Stimulated activated naive CD4-positive, alpha-beta T cell treated with Interleukin-2 at 50 U/mL for 16 hours (primary cell): ENCODE results near the gene STK39.

Experiments used
- DNase-seq: peaks from one replicate; lab custom pipeline; 2025; lab: John Stamatoyannopoulos, UW

Gene STK39

DNA sequence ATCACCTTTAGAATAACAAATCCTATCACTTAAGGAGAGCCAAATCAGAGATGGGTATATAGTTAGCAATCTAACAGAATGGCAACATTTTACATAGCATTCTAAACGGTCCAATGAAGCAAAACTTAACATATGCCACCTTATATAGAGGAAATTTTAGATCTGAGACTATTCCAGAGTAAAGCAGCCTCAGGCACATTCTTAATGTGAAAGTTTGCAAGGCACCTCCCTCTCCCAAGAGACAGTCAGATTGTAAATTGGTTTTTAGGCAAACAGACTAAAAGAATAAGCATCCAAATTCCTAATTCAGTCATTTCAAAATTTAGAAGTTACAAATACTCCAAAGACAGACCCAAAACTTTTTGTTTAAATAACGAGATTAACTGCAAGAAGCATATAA lies 292.9 kb downstream of the STK39 start:
- no peak for DNase-seq

DNA sequence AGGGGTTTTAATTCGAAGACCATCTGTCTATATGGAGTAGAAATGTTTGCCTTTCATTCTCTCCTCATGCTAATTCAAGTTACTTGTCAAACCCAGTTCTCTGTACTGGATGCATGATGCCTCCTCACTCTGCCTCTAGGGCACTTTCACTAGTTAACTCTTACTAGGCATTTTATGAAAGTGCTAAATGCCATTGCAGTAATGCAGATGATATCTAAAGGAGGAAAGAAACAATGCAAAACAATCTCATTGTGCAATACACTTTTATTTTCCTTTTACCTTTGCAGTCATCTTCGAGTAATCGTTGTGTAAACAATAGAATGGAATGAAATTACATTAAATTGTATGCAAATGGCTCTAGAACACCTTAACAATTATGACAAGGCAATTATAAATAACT lies 293.6 kb downstream of the STK39 start:
- no peak for DNase-seq

DNA sequence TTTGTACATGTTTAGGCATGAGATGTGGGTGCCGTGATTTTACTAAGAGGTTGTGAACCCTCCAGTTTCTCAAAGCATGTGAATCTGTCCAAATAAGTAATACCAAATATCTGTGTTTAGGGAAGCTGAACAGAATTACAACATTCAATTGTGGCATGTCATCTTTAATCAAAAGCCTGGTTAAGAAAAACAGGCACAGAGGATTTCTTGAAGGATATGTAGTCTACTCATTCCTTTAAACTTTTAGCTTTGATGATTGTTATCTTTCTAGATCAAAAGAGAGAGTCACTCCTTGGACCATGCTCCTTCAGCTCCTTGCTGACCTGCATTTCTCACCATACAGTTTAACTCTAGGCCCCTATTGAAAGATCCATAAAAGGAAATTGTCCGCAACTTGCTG lies 296.8 kb downstream of the STK39 start:
- no peak for DNase-seq

DNA sequence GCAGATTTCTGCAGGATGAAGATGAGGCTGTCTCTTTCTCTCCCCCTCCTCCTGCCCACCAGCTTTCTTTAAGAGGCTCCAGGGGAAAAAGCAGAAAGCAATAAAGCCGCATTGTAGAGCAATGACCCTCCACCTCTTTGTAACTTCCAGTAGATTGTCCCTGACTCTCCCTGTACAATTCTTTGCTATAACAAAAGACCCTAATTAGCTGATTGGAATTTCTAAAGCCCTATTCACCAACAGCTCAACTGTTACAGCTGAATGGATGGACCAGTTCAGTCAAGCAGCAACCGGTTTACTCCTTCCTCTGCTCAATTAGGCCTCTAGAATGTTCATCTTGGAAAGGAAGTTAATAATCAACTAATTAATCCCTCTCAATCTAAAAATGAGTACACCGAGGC lies 301.0 kb downstream of the STK39 start:
- DNase-seq: no peak

DNA sequence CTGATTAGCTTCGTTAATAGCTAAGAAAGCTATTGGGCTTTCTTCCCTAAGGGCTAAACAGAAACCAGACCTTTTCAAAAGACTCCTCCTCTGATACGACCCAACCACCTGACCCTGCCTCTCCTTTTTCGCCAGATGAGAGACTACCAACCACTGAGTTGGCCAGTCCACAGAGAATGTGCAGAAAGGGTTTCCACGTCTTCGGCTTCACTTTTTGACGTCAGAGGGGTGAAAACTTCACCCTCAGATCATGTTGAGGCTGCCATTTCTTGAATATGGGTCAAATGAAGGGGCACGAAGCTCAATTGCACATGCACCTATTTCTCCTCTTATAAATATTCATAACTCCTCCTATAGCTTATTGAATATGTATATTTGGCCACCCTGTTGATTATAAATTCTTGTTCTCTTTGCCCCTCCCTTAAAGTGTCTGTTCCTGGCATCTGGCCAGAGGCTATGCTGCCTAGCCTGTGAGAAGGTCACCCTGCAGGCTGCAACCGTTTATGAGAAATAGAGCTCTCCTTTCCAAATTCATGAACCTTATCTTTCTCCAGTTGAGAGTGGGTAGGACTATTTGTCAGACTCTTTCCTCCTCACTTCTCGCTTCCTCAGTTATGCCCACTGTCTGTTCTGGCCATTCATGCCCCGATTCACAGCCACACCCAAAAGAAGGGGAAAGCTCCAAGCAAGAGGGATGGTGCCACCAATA lies 301.6 kb downstream of the STK39 start:
- no peak for DNase-seq

DNA sequence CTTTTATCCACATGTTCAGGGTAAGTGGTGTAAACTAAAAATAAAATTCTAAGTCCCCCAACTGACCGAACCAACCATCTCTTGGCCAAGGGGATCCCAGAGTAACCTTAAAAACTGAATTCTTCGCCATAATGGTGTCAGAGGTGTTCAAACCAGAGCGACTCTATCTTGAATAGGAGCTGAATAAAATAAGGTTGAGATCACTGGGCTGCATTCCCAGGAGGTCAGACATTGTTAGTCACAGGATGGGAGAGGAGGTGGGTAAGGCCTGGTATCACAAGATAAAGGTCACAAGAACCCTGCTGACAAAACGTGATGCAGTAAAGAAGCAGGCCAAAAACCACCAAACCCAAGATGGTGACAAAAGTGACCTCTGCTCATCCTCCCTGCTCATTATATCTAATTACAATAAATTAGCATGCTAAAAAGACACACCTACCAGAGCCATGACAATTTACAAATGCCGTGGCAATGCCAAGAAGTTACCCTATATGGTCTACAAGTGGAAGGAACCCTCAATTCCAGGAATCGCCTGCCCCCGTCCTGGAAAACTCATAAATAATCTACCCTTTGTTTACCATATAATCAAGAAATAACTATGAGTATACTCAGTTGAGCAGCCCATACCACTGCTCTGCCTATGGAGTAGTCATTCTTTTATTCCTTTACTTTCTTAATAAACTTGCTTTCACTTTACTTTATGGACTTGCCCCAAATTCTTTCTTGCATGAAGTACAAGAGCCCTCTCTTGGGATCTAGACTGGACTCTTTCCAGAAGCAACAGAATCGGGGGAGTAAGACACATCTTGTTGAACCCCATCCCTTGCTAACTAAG lies 302.4 kb downstream of the STK39 start:
- no peak for DNase-seq

DNA sequence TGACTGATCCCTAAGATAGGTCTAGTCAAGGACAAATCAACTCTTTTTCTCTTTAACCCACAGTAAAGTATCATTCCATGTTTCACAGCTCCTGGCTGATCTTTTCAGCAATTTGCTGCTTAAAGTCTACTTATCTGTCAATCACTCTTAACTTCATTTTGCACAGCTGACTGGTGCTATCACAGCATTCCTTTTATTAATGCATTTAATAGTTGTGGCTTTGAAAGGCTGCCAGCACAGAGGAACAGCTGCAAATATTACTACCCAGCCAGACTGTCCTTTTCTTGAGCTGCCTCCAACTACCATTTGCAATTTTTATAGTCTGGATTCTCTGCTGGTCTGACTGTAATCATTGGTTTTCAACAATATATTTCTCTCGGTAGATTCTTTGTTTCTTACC lies 303.5 kb downstream of the STK39 start:
- no peak for DNase-seq

DNA sequence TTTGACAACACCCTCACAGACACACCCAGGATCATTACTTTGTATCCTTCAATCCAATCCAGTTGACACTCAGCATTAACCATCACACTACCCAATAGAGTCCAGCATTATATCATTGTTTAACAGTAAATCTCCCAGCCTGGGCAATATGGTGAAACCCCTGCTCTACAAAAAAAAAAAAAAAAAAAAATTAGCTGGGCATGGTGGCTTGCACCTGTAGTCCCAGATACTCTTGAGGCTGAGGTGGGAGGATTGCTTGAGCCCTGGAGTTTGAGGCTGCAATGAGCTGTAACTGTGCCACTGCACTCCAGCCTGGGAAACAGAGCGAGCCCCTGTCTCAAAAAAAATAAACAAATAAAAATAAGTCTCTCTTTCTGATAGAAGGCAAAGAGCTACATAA lies 304.0 kb downstream of the STK39 start:
- DNase-seq: no peak

DNA sequence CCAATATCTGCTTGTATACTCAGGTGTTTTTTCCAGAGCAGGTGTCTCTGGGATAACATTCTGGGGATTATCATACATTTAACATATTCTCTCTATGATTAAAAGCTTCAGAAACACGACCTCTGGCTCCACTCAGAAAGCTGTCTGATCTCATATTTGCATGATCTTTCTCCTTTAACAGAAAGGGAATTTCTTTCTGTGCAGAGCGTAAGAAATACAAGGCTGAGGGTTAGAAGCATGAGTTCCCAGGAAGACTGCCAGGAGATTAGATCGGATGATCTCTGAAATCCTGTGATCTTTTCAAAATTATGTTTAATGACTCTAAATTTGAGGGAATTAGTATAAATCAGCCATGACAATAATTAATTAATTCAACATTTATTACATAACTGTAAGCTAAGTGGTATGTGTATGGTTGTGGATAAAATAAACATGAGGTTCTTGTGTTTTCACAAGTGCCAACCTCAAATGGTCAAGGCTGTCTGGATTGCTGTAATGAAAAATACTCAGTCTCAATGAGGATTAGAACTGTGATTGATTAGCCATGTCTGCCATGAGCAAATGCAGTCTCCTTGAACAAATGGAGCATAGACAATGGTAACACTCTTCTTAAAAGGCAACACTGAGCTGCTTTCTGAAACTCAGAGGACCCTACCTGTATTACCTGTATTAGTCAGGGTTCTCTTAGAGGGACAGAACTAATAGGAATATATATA lies 304.9 kb downstream of the STK39 start:
- no peak for DNase-seq

DNA sequence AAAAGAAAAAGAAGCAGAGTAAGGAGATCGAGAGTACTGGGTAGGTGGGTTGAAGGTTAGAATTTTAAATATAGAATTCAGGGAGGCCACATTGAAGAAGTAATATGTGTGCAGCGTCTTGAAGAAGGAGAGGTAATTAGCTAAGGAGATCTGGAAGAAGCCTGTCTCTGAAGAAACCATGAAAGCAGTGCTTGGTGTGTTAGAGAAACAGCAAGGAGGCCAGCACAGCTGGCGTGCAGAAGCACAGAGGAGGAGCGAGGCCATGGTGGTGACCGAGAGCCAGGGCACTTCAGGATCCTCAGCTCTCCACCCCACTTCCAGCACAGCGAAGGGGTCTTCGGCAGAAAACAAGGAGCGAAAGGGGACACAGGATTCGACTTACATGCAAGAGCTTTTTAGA lies 305.8 kb downstream of the STK39 start:
- DNase-seq: no peak

DNA sequence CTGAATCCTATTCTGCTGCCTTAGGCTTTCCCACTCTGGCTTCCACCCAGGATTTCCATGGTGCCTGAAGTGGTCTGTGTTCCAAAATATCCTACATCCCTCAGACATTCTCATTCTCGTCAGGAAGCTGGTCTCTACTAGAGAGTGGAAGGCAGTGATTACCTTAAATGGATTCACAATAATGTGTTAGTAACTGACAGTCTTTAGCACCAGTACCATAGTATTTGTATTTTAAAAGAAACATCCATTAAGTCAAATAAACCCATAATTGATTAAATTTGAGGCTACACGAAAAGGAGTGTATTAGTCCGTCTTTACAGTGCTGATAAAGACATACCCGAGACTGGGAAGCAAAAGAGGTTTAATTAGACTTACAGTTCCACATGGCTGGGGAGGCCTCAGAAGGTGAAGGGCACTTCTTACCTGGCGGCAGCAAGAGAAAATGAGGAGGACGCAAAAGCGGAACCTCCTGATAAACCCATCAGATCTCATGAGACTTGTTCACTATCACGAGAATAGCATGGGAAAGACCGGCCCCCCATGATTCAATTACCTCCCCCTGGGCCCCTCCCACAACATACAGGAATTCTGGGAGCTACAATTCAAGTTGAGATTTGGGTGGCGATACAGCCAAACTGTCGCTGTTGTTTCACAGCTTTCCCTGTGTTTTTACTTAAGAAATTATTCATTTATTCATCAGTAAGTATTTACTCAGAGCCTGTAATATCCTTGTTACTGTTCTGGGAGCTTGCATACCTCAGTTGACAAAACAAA lies 306.5 kb downstream of the STK39 start:
- no peak for DNase-seq

DNA sequence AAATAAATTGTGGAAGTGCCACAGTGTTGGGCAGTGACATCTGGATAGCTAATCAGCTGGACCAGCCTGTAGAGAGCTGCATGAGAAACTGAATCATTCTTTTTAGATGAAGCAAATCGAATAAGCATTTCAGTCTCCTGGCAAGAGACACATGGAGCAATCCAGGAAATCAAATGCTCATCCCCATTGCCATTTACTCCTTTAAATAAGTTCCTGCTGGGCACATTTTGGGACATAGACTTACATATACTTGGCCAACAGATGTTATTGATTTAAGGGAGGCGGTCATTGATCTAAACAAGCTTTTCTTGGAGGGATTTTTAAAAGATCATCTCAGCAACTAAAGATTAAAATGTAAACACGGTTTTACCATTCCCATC lies 307.1 kb downstream of the STK39 start:
- DNase-seq: no peak

DNA sequence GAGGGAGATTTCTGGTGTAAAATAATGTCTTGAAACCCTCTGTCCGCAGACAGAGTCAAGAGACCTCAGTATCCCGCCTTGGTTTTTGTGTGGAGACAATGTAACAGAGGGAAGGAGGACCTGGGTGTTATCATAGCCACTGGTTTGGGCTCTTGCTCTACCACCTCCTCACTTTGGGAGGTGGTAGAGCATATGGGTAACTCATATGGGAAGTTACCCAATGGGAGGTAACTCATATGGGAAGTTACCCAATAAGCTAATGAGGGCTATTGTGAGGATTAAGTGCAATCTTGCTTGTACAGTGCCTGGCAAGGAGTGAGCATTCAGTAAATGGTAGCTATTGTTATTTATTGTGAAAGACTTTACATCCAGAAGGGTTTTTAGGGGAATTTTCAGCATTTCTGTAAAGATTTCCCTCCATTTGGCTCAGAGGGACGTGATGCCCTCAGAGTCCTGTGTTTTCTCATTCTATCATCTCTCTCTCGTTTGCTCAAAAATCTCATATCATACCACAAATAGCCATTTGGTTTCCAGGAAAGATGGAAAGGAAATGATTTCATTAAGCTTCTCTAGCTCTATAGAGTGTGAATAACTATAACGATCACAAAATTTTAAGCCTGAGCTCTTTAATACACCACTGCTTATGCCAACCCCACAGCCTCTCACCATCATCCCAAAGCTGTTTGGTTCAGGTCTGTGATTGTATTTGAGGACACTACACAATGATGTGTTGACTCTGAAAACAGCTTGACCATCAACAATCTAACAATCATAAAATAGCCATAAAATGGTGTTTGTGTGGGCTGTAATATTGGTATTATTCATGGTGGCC lies 307.7 kb downstream of the STK39 start:
- no peak for DNase-seq

DNA sequence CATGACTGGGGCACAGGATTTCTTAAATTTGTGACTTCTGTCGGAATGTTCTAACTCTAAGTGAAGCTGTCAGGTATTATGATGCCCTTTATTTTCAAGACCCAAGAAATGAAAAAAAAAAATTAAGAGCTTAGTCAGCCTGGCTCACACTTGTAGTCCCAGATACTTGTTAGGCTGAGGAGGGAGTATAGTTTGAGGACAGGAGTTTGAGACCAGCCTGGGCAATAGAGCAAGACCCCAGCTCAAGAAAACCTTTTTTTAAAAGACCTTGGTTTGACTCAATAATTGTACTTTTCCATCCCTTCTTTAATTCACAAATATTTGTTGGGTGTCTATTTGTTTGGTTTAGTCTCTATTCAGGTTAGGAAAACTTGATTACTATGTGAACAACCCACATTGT lies 310.0 kb downstream of the STK39 start:
- DNase-seq: no peak

DNA sequence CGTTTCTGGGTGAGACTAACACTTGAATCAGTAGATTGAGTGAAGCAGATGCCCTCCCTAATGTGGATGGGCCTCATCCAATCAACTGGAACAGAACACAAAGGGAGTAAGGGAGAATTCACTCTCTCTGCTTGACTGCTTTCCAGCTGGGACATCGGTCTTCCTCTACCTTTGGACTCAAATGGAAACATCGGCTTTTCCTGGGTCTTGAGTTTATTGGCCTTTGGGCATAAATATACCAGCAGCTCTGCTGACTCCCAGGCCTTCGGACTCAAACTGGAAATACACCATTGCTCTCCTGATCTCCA lies 311.6 kb downstream of the STK39 start:
- DNase-seq: no peak

DNA sequence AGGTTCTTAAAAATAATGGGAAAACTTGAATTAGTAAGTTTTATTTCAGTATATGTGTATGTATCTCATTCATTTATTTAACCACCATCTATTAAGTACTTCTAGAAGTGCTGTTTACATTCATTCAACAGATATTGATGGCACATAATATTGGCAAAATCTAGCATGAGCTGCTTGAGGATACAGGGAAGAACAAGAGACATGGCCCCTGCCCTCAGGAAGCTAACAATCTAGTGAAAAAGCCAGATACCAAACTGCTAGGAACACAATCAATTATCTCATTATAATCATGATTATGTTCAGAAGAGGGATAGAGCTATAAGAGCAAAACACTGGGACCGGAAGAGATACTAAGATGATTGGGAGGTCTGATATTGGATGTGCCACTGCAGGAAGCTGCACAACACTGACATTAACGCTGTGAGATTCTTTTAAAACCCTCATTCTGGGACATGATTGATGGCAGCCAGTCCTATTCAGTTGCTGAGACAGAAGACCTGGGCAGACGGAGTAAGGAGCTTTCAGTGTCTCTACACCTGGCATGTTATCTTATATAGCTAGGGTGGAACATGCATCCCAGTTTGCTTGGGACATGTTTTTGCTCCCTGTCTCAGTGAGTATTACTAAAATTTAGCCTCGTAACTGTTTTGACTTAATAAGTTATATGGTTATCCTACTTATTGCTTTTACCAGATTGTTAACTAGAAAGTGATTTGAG lies 314.1 kb downstream of the STK39 start:
- DNase-seq: no peak

DNA sequence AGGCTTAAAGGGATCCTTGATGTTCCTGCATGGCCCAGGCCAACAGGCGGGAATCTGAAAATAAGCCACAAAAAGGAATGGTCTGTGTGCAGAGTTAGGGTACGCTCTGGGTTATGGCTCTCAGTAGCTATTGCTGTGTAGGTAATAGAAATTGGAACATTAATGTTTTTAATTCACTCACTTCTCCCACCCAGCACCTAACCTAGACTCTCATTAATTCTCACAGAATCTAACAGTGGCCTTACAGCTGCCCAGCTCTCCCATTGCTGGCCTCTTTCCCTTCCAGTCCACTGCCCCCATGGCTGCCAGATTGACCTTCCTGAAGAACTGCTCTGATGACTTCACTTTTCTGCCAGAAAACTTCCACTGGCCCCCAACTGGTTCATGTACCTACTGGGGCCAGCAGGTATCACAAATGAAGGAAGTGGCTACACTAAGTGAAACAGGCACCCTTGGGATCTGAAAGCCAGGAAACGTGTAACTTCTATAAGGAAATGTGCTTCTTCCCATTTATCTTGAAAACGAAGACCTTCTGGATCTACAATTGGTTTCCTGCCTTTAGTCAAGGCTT lies 315.2 kb downstream of the STK39 start:
- DNase-seq: no peak

DNA sequence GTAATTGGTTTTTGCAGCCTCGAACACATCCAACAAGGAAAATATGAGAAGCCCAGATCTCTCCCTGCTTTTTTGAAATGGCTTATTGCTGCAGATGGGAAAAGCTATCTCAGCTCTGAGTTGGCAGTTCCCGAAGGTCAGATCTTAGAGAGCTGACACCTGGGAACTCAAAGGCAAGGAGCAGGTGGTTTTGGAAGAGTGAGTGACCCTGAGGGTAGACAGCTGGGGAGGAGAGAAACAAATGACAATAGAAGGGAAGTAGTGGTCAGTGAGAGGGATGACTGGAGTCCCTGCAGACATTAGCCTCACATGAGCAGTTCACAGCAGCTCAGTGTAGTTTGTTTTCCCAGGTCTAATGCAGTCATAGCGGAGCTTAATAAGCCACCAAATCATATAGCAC lies 317.9 kb downstream of the STK39 start:
- DNase-seq: no peak

DNA sequence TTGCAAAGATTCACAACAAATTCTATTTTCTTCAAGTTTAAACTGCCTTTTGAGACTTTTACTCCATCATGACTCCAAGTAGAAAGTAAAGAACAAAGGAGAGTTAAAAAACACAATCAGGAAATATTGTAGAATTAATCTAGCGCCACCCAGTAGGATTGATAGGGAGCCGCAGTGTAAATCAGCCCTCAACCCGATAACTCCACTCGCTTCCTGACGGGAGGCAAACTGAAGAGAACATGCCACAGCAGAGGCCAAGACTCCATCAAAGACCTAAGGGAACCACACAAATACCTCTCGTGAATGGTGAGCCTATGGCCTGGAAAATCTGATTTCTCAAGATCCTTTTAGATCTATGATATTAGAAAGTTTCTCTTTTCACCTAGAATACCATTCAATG lies 319.0 kb downstream of the STK39 start:
- DNase-seq: no peak

DNA sequence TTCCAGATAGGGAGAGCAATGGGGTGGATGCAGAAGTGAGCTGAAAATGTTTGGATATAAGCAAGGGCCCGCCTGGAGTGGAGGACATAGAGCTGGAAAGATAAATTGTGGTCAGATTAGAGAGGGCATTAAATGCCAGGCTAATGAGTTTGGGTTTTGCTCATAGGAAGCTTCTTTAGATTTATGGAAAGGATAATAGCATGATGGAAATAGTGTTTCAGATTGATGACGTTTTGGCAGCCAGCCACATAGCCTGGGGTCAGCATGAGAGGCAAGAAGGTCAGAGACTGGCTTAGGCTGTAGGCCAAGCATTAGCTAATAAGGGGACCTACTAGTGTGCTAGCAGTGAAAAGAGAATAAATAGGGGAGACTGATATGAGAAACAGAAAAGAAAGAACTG lies 321.6 kb downstream of the STK39 start:
- DNase-seq: no peak

DNA sequence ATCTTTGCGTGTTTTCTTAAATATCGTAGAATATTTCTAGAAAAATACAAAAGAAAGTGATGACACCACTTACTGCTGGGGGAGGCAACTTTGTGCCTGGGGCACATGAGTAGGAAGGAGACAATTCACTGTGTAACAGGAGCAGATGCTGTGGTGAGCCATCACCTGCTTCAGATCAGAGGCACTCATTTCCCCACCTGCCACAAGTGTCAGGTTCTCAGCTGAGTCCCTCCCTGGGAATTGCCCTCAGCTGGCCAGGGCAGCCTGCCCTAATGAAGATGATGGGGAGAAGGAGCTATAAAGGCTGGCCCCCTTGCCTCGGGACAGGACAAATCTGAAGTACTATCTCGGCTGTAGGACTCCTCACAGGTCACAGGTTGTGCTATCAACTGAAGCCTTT lies 322.8 kb downstream of the STK39 start:
- no peak for DNase-seq
